HG03139 (cell line): Measurements from ENCODE around the gene BCL2.

Experiments used
- ATAC-seq: cut with Tn5 transposase; IDR thresholded peaks from one replicate; pipeline ENCODE4 v1.9.1; 2021; ENCODE audit not compliant: unreplicated experiment

Gene BCL2

DNA sequence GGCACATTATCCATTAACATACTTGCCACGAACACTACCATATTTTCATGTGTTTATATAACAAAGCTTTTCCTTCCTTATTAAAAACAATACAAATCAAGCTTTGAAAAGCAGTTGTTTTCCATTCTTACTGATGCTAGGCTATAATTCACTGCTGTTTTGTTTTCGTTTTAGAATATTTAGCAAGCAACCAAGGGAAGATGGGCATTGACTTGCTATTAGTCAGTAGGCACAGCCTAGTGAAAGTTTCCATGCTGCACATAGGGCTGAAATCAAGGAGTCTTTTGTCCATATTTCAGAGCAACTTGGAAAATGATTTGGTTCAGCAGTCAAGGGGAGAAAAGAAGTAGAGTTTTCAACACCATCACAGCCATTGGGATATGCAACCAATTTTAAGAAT lies 31.3 kb downstream of the BCL2 start:
- no peak for ATAC-seq

DNA sequence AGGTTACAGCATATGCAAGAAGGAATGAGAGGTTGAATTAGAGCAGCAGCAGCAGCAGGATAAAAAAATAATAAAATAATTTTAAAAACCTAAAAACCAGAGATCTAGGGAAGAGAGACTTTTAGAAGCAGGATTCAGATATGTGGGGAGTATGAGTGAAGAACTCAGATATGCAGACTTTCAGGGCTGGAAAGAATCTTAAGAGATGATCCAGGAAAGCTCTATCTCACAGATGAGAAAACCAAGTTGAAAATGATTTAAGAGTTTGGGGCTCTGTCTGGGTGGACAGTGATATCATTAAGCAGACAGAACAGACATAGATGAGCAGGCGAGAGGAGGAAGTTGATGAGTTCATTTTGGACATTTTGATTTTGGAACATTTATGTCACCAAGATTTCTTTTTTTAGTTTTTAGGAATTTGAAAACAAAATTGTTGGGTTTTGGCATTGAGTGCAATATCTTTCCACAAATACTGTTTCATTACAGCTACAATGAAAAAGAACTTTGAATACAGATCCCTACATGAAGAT lies 31.8 kb downstream of the BCL2 start:
- no peak for ATAC-seq

DNA sequence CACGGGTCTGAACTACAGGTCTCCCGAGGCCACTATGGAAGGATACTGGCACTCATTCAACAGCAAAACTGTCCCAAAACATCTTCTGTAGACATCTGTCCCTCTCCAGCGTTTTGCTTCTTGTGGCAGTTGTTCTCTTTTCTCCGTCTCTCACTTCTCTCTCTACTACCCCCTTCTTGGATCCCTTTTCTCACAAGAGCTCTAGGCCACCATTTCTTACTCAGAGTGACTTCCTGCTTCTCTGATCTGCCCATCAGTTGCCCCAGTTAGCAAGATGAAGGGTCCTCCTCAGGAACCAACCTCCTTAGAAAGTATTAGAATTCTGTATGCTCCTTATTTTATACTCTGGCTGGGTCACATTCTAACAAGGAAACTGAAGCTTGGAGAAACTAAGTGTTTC lies 32.6 kb downstream of the BCL2 start:
- no peak for ATAC-seq

DNA sequence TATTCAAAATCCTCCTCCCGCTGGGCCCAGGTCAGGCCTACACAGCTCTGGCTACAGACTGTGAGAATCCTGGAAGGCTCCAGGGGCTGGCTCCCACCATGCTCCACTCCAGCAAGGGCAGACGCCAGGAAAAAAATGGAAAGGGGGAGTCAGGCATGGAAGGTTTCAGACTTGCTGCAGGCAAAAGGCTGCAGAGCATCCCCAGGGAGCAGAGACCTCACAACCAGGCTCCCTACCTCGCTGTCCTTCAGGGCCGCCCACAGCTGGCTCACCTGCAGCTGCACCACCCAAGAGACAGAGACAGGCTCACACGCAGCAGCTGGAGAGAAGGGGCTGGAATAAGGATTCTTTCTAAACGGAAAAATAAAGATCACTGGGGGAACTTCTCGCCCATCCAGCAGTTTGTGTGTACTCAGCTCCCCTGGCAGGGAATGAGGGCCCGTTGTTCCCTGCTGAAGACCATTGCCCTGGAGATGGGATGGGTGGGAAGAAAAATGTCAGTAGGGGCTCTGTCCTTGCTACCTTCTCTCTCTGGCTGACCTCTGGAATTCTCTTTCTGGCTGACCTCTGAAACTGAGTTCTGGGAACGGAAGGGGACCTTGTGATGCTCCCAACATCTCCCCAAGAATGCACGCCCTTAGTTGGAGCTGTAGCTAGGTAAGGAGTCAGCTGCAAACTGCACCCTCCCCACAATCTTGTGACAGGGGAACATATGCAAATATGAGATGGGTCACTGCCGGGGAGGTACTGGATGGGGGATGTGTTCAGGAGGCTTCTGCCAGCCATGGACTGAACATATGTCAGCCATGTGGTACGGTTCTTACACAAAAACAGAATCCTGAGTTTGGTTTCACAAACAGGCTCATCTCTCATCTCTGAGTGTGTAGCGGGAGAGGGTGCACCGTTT lies 34.5 kb downstream of the BCL2 start:
- peak; percentile 94 for ATAC-seq

DNA sequence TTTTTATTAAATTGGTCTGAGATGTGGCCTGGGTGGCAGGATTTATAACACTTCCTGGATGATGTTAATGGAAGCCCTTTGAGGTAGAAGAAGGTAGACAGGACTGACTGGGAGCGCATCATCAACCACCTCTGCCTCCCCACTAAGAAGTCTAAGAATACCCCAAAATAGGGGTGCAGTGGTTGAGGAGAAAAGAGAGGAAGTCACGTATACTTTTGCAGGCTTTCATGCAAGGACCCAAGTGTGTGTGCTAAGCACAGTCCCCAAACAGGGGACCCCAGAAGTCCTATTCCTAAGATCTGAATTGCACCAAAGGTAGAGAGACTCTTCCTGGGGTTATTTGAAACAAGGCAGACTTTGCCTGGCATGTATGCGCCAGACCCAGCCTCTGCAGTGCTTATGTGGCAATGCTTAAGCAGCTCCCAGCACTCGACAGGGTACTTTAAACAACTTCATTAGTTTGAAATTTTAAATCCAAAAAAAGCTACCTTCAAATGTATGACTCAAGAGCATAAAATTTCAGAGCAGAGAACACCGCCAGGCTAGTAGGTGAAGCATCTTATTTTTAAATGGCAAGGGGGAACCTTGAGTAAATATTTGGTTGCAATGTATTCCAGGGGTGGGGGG lies 35.3 kb downstream of the BCL2 start:
- no peak for ATAC-seq

DNA sequence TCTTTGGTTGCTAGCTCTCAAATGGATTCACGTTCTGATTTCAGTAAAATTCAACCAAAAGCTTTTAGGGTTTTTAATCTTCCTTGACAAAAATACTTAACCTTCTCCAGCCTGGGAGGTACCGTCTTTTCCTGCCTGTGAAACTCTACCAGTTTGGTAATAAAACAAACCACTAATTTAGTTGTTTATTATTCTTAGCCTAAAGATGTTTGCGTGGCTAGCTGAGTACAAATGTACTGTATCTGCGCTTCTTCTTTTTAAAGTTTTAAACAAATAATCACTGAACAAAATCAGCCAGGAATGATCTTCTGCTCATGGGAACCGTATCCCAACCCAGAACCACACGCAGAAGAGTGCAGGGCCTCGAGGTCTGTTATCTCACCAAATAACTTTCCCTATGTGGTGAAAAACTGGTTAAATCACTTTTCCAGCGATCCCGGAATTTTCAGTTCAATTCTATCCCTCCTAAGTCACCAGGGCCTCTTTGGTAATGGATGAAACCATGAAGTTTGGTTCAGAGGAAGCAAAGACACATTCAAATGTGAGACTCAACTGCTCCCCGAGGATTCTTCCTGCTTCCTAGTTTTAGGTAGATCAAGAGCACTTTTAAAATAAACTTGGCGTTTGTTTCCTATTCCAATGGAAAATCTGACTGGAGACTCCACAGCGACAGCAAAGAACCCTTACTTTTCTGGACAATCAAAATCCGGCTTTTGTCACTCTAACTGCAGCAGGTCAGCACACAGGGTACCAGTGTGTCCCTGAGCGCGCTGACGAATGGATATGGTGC lies 36.1 kb downstream of the BCL2 start:
- ATAC-seq: no peak

DNA sequence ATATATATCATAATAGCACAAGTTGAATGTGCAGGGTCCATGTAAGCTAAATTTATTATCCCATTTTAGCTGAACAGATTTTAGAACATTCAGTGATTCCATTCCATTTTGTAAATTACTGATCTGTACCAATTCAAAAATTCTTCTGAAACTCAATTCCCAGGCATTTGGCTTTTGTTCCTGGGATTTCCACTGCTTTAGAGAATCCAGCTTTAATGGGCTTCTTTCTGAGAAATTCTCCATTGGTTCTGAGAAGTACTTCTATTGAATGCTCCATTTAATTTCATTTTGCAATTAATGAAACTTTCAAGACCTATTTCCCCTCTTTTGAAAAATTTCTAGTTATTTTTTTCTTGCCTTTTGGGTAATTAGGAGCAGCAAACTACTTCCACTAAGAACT lies 36.8 kb downstream of the BCL2 start:
- ATAC-seq: no peak

DNA sequence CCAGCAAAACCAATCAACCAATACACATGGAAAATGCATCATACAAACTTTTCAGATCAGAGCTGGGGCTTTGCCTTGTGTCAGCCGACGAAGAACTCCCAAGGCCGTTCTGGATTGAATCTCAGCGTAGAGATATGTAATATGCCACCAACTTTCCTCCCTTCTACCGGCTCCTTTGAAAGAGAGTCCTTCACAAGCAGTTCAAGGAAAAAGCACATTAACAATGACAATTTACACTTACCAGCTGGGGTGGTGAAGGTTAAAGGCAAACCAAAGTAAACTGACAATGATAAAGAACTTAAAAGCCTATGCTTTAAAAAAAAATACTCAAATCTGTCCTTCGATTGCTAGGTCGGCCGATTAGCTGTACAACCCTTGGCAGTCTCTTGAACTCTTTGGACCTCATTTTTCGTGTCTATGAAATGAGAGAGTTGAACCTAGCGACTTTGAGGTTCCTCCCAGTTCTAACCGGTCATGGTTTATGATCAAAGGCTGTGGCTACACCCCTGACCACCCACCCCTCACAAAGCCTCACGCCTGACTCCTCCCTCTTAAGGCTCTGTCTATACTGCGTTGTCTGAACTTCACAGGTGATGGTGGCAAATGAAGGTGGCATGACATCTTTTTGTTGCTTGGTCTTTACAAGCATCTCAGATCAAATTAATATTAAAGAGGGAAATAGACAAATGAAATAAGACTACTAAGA lies 46.2 kb downstream of the BCL2 start:
- no peak for ATAC-seq

DNA sequence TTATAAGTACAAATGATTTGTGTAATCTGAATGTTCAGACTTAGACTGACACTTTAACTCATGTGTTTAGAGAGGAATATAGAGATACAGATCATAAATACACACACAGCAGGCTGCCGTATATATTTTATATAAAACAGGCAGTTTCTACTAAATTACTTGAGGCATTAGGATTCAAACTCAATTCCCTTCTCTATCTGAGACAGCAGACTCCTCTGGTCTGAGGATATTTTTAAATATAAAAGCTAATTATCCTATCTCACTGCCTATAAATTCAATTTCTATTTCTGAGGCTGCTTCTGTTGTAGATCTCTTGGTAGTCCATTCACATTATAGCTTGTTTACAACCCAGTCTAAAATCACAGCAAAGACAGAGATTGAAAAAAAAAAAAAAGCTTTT lies 46.9 kb downstream of the BCL2 start:
- no peak for ATAC-seq

DNA sequence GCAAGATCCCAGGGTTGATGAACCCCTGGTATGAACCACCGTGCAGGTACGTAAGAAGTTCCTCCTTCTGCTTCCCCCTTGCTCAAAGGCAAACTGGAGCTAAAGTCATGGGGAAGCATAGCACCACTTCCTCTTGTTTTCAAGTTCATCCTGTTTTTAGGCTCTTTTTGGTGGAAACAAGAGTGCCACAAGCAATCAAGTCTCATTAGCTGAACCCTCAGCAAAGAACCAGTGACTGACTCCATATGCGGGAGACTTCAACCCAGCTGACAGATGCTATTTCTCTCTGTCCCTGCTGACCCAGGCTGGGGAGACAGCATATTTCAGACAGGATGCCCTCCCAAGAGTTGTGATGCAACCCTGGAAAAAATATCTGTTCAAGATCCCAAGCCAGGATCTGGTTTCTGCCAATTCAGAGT lies 47.7 kb downstream of the BCL2 start:
- no peak for ATAC-seq

DNA sequence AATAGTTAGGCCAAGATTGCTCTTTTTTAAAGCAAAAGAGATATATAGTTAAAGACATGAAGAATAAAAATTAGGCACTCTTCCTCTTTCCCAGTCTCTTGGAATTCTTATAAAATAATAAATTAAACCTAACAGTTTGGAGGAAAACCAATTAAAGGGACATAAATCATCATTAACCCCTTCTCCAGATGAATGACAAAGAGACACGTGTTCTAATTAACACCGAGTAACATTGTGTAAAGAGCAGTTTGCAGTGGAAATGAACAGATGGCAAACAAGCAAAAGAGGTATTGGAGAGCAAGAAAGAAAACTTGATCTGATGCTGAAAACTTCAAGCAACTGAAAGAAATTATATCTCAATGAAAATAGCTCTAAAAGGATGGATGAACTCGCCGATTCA lies 48.4 kb downstream of the BCL2 start:
- no peak for ATAC-seq

DNA sequence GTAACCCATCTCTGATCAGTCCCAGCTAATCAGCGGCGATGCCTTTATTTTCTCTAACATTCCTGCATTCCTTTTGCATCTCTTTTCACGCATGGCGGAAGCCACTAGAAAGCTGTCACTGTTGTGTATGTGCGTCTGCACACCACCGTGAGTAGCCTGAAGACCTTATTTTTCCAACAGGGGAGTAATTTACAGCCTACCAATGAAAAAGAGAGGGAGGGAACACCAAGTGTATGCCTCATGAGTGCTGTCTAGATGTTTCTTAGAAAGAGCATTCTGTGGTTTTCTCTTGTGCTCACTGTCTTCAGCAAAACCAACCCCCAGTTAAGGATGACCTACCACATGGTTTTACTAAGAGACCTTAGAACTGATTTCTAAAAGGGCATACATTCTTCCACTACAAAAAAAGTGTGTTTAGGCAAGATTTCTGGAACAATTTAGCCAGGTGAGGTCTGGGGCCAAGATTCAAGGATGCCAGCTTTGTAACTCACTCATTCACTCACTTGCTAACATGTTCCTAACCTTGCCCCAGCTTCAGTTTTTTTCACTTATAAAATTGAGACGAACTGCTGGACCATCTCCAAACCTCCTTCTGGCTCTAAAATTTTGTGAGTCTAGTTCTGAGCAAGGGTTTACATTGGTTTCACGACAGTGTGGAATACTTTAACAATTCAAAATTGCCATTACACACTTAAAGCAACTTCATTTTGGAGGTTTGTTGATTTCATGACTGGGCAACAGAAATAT lies 51.4 kb downstream of the BCL2 start:
- ATAC-seq: peak; percentile 52

DNA sequence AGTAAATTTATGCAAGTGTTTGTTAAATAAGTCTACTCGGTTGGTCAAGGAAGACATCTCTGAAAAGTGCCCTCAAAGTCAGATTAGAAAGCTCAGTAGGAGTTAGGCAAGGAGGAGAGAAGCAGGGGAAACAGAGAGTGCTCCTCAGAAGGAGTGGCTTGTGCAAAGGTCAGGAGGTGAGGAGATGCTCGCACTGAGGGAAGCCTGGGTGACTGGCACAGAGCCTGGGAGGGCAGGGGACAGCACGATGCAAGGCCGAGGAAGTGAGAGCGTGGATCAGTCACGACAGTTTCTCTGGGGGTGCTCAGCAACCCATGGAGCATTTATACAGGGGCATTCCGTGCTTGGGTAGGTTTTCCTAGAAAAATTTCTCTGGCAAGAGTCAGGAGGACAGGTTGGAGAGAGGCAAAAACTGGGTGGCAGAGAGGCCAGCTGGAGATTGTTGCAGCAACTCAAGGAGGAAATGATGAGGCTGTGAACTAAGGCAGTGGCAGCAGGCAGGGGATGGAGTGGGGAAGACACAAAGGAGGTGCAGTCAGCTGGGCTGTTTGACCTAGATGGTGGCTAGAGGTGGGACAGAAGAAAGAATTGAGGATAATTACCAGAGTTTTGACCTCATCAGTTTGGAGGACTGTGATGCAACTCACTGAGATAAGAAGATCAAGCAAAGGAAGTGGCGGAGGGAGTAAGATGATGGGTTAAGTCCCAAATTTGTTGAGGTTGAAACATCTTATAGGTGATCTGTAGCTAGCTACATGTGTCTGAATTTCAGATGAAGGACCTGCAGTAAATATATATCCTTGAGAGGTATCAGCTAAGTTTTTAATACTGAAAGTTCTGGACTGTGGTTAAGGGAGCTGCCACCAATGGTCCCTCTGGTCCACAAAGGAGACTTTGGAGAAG lies 52.4 kb downstream of the BCL2 start:
- ATAC-seq: no peak

DNA sequence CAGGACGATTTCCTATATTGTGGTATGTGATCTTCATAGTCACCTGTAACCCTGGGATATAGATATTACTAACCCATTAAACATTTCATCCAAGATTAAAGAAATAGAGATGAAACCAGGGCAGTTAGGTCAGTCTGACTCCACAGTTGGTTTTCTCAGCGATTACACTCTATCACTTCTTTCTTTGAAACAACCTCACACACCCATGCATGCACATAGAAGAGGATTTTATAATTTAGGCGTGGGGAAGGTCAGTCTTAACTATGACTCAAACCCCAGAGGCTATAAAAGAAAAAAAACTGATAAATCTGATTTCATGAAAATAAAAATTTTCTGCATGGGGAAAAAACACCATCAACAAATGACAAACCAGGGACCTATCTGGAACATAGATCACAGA lies 54.2 kb downstream of the BCL2 start:
- no peak for ATAC-seq

DNA sequence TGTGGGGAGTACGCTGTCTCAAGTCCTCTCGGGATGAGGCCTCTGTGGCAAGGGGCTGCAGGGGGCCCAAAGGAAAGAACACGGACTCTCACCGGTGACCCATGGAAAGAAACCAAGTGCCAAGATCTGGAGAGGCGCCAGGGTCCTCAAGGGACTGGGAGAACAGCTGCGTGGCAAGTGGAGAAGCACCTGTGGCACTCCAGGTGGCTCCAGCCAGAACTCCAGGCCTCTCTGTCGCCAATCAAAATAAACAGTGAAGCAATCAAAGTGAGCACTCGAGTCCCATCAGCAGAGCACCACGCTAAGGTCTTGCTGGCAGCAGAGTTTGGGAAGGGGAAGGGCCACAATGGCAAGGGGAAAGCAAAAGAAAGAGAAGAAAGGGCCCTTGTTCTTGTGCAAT lies 54.7 kb downstream of the BCL2 start:
- ATAC-seq: no peak

DNA sequence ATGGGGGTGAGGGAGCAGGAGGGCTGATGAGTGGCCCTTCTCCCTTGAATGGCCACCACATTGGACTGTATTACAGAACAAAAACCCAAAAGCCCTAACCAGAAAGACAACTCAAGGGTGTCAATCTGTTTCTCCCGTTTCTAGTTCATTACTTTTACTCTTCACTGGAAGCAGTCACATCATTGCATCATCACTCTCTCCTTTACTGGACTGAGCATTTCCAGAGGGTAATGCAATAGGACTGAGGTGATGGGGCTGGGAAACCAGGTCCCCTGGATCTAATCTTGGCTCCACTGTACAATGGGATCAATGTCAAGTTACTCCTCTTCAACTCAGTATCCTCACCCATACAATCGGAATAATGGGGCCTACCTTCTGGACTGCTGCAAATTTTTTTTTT lies 56.1 kb downstream of the BCL2 start:
- ATAC-seq: no peak

DNA sequence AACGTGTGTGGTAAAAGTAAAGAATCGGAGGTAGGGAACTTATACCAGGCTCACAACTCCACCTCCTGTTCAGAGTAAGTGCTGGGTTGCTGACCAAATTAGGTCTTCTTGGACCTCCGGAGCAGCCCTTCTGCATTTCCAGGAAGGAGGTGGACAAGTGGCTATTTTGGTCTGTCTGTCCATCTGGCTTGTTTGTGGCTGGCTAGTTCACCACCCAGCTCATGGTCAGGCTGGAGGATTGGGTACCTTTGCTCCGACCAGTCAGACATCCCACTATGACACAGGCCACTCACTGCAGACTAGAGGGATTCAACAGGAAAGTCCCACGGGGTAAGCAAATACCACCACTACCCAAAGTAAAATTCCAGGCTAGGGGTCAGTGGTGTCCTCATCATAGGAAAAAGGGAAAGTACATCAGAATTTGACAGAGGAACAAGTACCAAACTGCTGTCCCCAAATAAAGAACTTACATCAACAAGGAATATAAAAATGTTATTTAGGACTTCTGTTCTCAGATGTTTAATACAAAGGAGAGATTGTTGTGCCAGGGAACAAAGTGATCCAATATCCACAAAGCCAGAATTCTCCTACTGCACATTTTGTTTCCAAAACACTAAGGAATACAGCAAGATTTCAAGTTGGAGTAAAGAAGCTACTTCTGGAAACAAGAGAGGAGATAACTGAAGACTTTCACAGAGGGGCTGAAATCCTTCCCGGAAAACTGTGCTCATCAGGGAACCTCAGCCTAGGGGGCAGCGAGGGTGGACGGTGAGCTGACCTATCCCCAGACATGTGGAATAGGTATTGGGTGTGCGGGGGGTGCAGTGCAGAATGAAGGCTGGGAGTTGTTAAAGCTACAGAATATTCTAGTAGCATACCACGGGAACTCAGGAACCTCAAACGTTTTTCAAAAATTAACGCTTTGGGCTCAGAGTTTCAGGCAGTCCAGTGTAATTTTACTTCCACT lies 56.9 kb downstream of the BCL2 start:
- no peak for ATAC-seq

DNA sequence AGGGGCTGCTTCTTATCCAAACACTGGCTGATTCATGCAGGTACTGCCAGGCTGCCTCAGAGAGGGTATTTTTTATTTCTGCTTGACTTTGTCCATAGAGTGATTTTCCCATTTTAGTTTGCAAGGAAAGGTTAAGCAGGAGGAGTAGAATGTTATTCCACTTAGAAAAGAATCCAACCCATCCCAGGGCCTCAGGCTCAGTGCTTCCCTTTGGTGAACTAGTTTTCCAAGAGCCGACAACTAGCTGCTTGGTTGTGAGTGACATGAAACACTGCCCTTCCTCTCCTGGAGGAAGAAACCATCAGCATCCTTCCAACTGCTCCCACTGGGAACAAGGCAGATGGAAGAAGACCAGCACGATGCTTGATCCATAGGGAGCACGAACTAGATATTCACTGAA lies 58.5 kb downstream of the BCL2 start:
- no peak for ATAC-seq
